ENCODE results near the gene OR2F2.

Gene OR2F2, protein sequence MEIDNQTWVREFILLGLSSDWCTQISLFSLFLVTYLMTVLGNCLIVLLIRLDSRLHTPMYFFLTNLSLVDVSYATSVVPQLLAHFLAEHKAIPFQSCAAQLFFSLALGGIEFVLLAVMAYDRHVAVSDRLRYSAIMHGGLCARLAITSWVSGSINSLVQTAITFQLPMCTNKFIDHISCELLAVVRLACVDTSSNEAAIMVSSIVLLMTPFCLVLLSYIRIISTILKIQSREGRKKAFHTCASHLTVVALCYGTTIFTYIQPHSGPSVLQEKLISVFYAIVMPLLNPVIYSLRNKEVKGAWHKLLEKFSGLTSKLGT

DNA sequence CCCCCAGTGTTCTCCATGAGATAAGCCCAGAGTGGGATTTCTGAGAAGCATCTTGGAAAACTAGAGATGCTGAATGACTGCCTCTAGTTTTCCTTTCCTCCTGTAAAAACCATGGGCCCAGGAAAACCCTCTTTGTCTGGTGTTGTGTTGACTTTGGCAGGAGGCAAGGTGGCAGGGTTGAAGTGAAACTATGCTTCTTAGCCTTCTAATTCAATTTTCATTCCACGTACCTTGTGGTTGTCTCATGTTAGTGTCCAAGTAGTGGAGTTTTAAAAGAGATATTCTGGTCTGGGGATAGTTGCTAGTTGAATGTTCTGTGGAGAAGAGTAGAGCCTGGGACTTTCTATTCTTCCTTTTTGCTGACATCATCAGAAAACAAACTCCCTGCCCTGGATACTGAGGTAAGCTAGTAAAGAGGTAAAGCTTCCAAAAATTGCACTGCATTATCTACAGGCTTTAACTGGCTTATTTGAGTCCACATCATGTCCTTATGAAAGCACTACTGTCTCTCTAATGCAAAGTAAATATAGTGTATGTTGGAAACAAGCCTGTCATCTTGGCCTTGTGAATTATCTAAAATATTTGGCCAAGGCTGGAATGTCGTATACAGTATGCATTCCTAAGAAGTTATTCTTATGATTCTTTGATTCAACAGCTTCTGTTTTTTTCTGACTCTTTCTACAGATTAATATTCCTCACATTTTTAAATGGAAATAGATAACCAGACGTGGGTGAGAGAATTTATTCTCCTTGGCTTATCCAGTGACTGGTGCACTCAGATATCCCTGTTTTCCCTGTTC is at the start of gene OR2F2:
OR2F2 (plus strand) TSS at position 708 of the 800 bp plus-strand sequence; CDS start at position 708, 0 bp downstream.
- no peak for DNase-seq

DNA sequence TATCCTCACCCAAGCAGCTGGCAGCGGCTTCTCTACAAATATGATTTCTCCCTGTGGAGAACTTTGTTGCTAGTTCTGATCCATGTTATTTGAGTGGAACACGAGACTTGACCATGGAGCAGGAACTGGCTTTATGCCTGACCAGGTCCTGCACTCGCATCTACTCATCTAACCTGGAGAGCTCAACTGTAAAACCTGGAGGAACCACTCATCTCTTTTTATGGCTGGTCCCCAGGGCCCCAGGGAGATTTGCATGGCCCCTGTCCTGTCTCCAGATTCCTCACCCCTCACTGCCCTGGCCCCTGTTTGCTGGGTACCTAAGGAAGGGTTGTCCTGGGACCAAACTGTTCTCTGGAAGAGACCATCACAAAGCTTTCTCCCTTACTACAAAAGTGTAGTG is 49.1 kb upstream of the OR2F2 start:
- DNase-seq = no peak

DNA sequence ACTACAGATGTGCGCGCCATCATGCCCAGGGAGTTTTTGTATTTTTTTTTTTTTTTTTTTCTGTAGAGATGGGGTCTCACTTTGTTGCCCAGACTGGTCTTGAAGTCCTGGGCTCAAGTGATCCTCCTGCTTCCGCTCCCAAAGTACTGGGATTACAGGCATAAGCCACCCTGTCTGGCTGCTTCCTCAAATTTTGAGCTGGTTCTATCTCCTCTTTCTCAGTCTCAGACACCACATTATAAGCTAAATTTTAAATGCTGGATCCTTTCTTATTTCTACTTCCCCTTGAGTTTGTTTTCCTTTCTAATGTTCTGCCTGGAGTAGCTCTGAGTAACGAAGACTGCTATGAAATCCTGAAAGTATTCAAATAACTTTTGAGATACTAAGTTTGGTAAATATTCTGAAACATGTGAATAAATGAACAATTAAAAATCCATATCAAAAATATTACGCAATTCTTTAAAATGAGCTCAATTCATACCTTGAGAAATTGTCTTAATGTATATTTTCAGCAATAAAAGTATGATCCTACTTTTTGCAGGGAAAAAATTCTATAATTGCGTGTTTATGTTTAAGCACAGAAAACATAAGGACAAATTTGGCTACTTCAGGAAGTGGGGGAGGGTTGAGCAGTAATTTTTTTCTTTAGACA is 48.1 kb upstream of the OR2F2 start:
- DNase-seq = no peak

DNA sequence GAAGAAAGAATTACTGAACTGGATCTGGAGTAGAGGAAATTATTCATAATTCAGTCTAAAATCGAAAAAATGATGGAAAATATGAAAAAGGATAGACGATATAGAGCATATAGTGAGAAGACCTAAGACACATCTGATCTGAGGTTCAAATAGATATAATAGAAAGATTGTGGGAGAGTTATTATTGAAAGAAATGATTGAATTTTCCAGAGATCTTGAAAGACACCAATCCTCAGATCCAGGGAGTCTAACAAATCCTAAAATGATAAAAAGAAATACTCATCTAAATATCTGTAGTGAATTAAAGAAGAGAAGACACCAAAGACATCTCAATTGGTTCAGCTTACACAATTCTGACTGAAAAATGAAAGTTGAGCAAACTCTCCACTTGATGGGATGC is 46.0 kb upstream of the OR2F2 start:
- DNase-seq = no peak

DNA sequence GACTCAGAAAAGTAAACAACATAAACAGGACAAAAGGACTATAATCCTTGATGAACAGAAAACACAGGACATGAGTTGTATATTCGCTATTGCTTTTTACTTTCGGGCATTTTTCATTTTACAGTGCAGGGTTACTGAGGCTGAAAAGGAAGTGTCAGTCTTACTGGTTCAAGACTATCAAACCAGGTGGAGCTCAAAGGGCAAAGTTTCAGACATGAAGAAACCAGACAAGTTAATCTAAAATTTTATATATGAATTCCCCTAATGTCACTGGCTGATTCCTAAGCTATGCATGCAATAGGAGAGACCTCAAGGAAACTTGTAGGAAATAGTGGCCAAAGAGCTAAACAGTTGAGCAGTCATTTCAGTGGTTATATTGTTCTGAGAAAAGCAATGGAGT is 44.5 kb upstream of the OR2F2 start:
- no peak for DNase-seq

DNA sequence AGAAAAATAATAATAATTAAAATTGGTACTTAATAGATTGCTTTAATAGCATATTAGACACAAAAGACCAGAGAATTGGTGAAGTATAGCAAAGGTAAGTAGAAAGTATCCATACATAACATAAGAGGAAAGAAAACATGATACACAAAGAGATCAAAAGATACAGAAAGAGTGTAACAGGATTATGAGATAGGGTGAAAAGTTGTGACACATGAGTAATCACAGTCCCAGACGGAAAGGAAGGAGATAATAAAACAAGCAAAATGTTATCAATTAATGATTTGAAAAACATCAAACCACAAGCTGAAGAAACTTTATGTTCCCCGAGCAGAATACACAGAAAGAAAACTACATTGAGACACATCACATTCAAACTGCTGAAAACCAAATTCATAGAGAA is 43.6 kb upstream of the OR2F2 start:
- no peak for DNase-seq

DNA sequence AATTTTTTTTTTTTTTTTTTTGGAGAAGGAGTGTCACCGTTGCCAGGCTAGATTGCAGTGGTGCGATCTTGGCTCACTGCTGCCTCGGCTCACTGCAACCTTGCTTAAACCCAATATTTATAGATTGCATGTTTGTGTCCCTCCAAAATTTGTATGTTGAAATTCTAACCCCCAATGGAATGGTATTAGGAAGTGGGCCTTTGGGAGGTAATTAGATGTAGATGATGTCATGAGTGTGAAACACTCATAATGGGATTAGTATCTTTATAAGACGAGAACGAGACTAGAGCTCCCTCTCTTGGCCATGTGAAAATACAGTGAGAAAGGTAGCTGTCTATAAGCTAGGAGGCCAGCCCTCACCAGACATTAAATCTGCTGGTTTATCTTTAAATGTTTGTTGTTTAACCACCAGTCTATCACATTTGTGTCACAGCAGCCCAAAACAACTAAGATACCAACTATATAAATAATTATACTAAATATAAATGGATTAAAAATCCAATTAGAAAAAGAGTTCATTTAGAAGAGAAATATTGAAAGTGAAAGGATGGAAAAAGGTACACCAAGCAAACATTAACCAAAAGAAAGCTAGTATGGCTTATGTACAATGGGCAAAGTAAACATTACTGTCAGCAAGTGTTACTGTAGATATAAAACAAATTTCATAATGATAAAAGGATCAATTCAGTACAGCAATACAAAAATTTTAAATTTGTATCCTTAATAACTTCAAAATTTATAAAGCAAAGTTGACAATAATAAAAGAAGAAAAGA is 42.3 kb upstream of the OR2F2 start:
- DNase-seq = peak; percentile 19 to 45

DNA sequence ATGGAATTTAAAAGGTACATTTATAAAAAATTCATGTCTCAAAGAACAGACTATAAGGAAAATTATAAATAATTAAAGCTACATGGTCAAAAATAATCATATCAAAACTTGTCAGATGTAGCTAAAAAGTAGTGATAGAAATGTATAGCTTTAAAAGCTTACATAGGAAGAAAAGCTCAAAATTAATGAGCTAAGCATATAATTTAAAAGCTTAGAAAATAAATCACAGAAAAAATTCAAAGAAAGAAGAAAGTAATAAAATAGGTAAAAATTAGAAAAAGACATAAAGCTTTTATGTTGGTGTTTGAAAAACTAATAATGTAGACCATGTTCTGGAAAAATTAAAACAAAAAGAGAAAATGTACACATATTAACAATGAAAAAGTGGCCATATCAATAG is 38.4 kb upstream of the OR2F2 start:
- DNase-seq = no peak

DNA sequence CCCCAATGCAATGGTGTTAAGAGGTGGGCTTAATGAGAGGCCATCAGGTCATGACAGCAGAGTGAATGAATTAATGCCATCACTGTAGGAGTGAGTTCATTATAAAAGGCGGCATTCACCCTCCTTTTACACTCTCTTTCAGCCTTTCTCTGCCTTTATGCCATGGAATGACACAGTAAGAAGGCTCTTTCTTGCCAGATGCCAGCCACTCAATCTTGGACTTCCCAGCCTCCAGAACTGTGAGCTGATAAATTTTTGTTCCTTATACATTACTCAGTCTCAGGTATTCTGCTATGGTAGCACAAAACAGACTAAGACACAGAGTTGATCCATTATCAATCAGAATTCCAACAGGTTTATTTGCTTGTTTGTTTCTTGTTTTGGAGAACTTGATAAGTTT is 36.2 kb upstream of the OR2F2 start:
- no peak for DNase-seq

DNA sequence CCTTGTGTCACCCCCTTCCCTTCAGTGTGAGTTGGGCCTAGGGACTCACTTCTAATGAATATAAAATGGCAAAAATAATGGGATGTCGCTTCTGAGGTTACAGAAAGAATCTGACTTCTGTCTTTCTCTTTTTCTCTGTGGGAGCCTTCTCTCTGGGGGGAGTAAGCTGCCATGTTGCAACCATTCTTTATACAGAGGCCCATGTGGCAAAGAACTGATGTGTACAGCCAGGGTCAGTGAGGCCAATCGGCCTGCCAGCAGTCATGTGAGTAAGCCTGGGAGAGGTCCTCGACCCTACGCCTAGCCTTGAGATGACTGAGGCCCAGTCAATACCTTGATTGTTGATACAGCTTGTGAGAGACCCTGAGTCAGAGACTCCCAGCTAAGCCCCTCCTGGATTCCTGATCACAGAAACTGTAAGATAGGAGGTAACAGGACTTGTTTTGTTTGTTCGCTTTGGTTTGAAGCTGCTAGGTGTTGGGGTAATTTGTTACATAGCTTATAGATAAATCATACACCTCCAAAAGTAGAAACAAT is 34.7 kb upstream of the OR2F2 start:
- no peak for DNase-seq

DNA sequence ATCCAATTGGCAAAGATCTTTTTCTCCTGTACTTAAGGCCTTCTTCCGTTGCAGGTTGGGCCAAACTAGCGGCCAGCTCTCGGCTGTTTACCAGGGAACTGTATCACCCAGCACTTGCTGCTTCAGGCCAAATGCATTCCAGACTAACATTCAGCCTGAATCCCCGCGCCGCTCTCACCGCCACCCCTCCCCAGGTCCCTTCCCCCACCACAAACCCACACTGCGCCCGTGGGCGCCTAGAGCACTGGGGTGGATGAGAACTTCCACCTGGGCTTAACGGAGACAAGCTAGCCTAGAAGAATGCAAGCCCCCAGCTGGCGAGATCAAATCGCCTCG is 33.7 kb upstream of the OR2F2 start:
- peak in 1 of 2 experiments; percentile 44 for DNase-seq

DNA sequence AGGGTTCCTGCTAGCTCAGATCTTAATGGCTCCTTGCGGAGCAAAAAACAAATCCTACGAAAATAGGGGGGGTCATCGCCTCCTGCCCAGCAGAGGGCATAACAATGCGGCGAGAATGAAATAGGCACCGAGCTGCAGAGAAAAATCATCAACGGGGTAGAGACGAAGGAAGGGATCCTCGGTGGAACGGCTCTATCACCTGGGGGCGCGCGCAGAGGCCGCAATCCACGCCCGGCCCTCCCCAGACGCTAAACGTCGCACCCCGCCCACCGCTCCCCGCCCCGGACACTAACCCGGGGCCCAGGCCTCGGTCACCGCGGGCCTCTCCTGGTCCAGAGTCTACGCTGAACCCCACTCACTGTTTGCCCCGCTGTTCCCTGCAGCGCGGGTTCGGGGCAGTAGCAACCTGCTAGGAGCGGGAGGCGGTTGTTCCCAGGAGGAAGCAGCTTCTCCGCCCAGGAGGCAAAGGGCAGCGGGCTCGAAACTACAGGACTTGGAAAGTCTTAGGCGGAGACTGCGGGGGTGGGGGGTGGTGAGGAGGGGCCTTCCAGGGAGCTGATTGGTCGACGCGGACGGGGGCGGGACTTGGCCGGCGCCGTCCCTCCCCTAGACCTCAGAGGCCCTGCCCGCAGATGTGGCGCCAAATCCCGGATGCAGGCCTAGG is 33.2 kb upstream of the OR2F2 start, which contains the start of gene TCAF1:
TCAF1 (minus strand) TSS at position 509 of the 664 bp plus-strand sequence. CDS start 25,568 bp downstream, outside the sequence.
- peak; percentile 84 to 91 for DNase-seq

DNA sequence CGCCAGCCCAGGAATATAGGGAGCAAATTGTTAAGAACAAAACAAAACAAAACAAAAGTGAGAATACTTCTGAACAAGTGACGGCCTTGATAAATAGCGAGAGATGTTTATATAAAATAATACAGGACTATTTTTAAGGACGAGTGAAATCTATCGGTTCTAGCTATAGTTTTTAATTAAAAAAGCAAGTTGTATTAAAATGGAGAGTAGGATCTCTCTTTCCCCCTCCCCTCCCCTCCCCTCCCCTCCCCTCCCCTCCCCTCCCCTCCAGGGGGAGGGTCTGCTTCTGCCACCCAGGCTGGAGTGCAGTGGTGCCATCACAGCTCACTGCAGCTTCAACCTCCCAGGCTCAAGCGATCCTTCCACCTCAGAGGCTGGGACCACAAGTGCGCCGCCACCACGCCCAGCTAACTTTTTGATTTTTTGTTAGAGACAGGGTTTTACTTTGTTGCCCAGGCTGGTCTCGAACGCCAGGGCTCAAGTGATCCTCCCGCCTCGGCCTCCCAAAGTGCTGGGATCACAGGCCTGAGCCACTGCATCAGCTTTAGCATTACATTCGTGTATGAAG is 32.6 kb upstream of the OR2F2 start:
- DNase-seq = no peak

DNA sequence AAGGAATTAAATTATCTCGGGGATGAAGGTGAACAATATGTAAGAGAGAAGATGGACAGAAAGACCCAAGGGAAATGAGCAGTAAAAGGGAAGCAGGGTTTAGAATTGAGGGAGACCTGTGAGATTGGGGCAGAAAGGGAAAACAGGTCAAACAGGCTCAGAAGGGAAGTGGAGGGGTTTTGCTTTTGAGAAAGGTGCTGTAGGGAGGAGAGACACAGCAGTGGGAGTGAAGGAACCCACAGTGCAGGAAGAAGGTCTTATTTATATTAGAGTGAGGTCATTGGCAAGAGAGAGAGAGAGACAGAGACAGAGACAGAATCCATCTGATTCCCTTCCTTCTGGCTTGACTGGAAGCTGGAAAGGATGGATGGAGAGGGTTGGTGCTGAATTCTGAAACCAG is 29.5 kb upstream of the OR2F2 start:
- DNase-seq = no peak

DNA sequence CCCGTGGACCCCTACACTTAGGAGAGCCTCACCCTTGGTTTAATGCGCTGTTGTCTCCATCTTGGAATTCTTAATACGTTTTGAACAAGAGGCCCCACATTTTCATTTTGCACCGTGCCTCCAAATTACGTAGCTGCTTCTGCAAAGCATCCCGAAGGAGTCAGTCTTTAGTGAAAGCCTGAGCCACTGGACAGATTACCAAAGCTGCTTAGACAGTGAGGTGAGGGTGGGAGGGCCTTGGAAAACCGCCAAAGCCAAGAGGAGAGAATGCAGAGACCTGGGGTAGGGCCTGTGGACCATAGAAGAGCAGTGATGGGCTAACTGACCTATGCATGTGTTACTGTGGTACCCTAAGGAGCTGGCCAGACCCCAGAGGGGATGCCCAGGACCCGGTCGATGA is 28.9 kb upstream of the OR2F2 start:
- no peak for DNase-seq

DNA sequence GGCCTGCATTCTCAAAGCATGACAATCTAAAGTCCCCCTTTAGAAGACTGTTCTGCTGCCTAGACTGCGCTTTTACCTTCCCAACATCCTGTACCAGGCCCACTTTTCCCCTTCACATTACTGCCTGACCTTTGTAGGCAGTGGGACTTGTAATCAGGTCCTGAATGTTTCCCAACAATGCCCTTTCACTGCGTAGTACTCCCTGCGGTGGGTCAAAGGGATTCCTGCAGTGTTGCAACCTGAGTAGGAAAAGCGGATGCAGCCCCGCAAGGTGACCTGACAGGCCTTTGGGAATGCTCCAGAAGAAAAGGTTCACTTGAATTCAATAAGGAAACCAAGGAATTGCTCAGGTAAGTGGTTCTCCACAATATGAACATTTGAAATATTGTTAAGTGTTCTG is 28.1 kb upstream of the OR2F2 start:
- no peak for DNase-seq

DNA sequence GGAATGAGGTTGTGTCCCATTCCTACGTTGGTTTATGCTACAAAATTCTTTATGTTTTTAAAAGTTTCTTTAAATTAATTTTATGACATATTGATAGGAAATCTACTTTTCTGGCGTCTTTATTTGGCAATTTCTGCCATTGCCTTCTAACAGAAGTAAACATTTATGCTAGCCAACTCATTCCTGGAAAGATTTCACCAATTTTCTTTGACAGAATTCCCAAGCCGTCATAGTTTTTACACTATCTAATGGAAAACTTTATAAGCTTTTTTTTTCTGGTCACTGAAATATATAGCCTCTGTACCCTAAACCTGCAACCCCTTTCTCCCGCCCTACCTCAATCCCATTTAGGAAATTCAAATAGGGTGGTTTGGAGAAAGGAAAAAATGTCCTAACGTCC is 26.9 kb upstream of the OR2F2 start:
- no peak for DNase-seq

DNA sequence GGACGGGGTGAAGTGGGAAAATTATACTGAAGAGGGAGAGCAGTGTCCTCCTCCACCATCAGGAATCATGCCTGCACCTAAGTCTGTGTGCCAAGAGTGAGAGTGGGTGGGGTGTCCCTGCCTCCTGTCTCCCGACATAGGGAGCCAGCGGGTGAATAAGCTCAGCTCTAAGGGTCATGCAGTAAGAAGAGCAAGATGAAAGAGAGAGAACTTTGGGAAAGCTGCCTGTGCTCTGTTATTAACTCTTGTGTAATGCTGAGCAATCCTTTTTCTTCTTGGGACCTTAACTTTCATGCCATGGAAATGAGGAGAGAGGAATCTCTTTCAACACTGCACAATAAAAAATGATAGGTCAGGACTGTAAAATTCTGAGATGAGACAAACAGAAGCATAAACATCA is 25.2 kb upstream of the OR2F2 start:
- DNase-seq = no peak

DNA sequence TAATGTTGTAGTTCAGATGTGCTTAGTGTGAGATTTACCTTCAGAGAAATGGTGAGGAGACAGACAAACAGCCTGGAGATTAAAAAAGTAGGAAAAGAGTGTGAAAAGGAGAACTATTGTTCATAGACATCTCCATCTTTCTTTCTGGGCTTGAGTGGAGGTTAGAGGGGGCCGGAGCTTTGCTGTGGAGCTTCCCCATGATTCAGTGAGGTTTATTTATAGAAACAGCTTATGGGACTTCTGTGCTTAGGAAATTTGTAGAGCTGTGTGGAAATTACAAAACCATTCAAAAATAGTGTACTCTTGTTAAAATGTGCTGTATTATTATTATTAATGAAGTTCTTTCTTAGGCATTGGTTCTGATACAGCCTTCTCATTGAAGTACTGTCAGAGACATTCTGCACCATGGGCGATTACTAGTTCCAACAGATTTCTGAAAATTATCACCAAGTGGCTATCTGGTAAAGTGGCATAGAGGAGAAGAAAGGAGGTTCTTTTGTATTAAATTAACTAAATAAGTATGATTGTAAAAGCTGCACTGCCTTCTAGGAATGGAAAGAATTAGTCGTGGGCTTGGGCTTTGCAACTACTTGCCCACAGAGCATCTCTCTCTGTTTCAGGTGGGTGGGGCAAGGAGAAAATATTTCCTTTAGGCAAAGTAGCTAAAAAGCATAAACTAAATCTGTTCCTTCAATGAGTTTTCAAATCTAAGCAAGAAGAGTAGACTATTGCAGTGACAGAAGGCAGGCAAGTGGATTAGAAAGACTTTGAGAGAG is 24.4 kb upstream of the OR2F2 start:
- DNase-seq = no peak

DNA sequence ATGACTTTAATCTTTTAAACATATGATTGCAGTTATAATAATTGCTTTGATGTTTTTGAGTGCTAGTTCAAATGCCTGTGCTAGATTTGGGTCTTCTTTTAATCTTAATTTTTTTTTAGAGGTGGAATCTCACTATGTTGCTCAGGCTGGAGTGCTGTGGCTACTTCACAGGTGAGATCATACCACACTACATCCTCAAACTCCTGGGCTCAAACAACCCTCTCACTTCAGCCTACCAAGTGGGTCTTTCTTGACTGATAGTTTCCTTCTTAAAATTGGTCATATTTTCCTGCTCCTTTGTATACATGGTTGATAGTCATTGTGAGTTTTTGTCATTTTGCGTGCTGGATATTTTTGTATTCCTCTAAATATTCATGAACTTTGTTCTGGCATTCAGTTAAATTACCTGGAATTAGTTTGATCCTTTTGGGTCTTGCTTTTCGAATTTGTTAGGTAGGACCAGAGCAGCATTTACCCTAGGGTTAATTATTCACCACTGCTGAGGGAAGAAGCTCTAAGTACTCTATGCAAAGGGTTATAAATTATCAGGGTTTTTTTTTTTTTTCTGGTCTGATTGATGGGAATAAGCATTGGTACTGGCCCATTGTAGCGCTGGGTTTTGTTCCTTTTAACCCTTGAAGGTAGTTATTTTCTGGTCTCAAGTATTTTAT is 21.0 kb upstream of the OR2F2 start:
- no peak for DNase-seq
